Activated CD8-positive, alpha-beta T cell treated with anti-CD3 and anti-CD28 coated beads for 36 hours (primary cell): Measurements from ENCODE around the gene CCNT2. TPM values are rescaled to one million over a fixed set of nuclear protein-coding genes. Genes with fewer than 3 reads are reported as not detected.
"Not testable (repeated sequence)": the region's sequence is repeated elsewhere in the genome, so short reads cannot be mapped to it uniquely, and the experiment has no call there.

Source experiments
- ATAC-seq: fragments of 200-7000 bp; cut with Tn5 transposase; one replicate; pipeline ENCODE4 v1.10.0; 2021; ENCODE audit warnings: mild to moderate bottlenecking, moderate library complexity
- CTCF ChIA-PET: fragments of 350-600 bp; sonication (Branson Sonifier 250); formaldehyde crosslinking; loops from one replicate; lab custom pipeline; 2021; ENCODE audit warnings: antibody characterized with exemption; lab: Charles Lee
- POLR2A ChIA-PET: fragments of 350-600 bp; sonication (Branson Sonifier 250); formaldehyde crosslinking; loops from one replicate; lab custom pipeline; 2021; ENCODE audit warnings: antibody characterized with exemption; lab: Charles Lee
- DNase-seq: peaks from one replicate; pipeline ENCODE4 v3.0.0-alpha.2; 2020
- H3K27ac Mint-ChIP-seq: one replicate; pipeline ENCODE4 v1.8.0; 2021; ENCODE audit warnings: mild to moderate bottlenecking, mixed read lengths
- H3K27me3 Mint-ChIP-seq: one replicate; pipeline ENCODE4 v1.8.0; 2021; ENCODE audit warnings: mixed read lengths
- H3K36me3 Mint-ChIP-seq: one replicate; pipeline ENCODE4 v1.8.0; 2021; ENCODE audit warnings: low read depth, mixed read lengths
- H3K4me1 Mint-ChIP-seq: one replicate; pipeline ENCODE4 v1.8.0; 2021; ENCODE audit warnings: low read depth, mixed read lengths
- H3K4me3 Mint-ChIP-seq: one replicate; pipeline ENCODE4 v1.8.0; 2021; ENCODE audit warnings: mild to moderate bottlenecking, moderate library complexity, mixed read lengths
- H3K9me3 Mint-ChIP-seq: one replicate; pipeline ENCODE4 v1.8.0; 2021; ENCODE audit warnings: mixed read lengths
- intact Hi-C: fragments of 100-400 bp; cut with micrococcal nuclease; formaldehyde crosslinking; loops from one replicate; pipeline ENCODE4 v1.10.0; 2022
- total RNA-seq, 2 experiments: library from RNA; stranded (reverse); gene quantifications; one replicate each; pipeline ENCODE4 v1.2.3, GENCODE V29; 2021
- TF ChIP-seq, protein P1 (sequence below): fragments of 200-600 bp; IDR thresholded peaks from one replicate; pipeline ENCODE4 v1.8.0; 2022; ENCODE audit warnings: antibody characterized with exemption, mild to moderate bottlenecking

The CCNT2 gene
- total RNA-seq, 2 experiments from 2014 or later = 30.5 to 32.1 TPM

DNA sequence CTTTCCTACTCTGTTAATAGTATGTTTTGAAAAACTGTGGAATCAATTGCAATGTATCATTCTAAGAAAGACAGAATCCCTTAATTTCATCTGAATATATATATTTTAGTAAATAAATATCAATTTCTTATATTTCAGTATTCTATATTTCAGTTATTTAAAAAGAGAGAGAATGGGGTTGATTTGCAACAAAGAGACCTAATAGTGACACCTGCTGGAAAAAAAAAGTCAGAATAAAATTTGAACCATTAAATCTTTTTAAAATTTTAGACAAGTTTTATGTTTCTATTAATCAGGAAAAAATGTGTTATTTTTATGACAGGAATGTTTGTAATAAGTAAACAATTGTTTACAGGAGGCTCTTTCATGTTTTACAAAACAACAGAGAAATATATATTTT is 20.7 kb upstream of the CCNT2 start:
- POLR2A ChIA-PET = no interaction called here
- no peak for DNase-seq
- no peaks in the 10 kb centered on the region for H3K27me3 Mint-ChIP-seq

DNA sequence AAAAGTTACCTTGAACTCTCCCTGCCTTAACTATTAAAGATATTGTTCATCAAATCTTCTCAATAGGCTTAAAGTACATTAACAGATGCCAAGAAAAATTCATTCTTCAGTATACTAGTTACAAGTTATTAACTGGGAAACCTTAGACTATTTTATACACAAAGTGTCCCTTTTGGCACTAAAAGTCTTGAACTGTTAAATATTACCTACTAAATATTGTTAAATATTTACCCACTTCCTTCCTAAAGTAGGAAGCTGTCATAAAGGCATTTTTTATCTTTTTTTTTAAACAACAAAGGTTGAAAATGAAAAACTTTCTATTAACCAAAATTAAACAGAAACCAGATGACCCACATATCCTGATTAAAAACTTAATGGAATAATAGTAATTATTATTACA is 19.4 kb upstream of the CCNT2 start:
- no peaks in the 10 kb centered on the region for H3K4me1 Mint-ChIP-seq
- intact Hi-C loops = loop anchor here (5.0 to 10.0 kb wide), 2 partner anchors 234 to 447 kb away; no protein-coding TSS in a partner anchor
- ChIA-PET POLR2A (no interaction called here), CTCF (no interaction called here)
- ATAC-seq = no peak
- no peak overlapping the region for H3K27ac Mint-ChIP-seq
- no peaks in the 10 kb centered on the region for H3K27me3 Mint-ChIP-seq
- no peak overlapping the region for H3K4me3 Mint-ChIP-seq
- no peaks in the 10 kb centered on the region for H3K36me3 Mint-ChIP-seq
- no peak for DNase-seq
- TF ChIP-seq, protein P1, sequence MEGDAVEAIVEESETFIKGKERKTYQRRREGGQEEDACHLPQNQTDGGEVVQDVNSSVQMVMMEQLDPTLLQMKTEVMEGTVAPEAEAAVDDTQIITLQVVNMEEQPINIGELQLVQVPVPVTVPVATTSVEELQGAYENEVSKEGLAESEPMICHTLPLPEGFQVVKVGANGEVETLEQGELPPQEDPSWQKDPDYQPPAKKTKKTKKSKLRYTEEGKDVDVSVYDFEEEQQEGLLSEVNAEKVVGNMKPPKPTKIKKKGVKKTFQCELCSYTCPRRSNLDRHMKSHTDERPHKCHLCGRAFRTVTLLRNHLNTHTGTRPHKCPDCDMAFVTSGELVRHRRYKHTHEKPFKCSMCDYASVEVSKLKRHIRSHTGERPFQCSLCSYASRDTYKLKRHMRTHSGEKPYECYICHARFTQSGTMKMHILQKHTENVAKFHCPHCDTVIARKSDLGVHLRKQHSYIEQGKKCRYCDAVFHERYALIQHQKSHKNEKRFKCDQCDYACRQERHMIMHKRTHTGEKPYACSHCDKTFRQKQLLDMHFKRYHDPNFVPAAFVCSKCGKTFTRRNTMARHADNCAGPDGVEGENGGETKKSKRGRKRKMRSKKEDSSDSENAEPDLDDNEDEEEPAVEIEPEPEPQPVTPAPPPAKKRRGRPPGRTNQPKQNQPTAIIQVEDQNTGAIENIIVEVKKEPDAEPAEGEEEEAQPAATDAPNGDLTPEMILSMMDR = no peak
- no peaks in the 10 kb centered on the region for H3K9me3 Mint-ChIP-seq

More for the DNA sequence above, 20.7 kb upstream of the CCNT2 start:
- Mint-ChIP-seq H3K4me3 (no peak overlapping the region), H3K27ac (no peak overlapping the region), H3K4me1 (no peaks in the 10 kb centered on the region), H3K9me3 (no peaks in the 10 kb centered on the region), H3K36me3 (no peaks in the 10 kb centered on the region)
- ATAC-seq = no peak
- intact Hi-C loops = loop anchor here (5.0 to 10.0 kb wide), 2 partner anchors 233 to 446 kb away; no protein-coding TSS in a partner anchor
- CTCF ChIA-PET = interaction anchor here (0.8 to 1.4 kb wide), 5 partner anchors 9 to 486 kb away, joined by 3 to 8 read pairs (median 7); no protein-coding TSS in a partner anchor
- TF ChIP-seq, protein P1 = peak; percentile 72

DNA sequence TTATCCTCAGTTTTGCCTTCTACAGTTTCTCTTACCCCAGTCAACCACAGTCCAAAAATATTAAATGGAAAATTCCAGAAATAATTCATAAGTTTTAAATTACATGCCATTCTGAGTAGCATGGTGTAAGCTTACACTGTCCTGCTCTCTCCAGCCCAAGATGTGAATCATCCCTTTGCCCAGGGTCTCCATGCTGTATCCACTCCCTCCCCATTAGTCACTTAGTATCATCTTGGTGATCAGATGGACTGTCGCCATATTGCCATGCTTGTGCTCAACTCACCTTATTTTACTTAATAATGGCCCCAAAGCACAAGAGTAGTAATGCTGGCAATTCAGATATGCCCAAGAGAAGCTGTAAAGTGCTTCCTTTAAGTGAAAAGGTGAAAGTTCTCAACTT is 18.5 kb upstream of the CCNT2 start:
- Mint-ChIP-seq H3K4me1 (no peaks in the 10 kb centered on the region), H3K36me3 (no peaks in the 10 kb centered on the region), H3K4me3 (no peak overlapping the region), H3K27ac (no peak overlapping the region), H3K9me3 (no peaks in the 10 kb centered on the region), H3K27me3 (no peaks in the 10 kb centered on the region)
- intact Hi-C loops = no loop called here
- ChIA-PET POLR2A (no interaction called here), CTCF (no interaction called here)
- TF ChIP-seq, protein P1 = no peak
- ATAC-seq (no peak), DNase-seq (no peak)

DNA sequence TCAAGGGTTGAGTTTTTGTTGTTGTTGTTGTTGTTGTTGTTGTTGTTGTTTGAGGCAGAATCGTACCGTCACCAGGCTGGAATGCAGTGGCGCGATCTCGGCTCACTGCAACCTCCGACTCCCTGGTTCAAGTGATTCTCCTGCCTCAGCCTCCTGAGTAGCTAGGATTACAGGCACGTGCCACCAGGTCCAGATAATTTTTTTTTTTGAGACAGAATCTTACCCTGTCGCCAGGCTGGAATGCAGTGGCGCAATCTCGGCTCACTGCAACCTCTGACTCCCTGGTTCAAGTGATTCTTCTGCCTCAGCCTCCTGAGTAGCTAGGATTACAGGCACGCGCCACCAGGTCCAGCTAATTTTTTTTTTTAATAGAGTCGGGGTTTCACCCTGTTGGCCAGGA is 14.9 kb upstream of the CCNT2 start:
- H3K4me1 Mint-ChIP-seq, H3K27me3 Mint-ChIP-seq, DNase-seq, H3K36me3 Mint-ChIP-seq, ATAC-seq, H3K4me3 Mint-ChIP-seq, H3K27ac Mint-ChIP-seq, H3K9me3 Mint-ChIP-seq, POLR2A ChIA-PET, intact Hi-C loops: not testable (repeated sequence)
- CTCF ChIA-PET = interaction anchor here (0.6 to 0.7 kb wide), 2 partner anchors 805 to 1558 kb away, joined by 3 read pairs; no protein-coding TSS in a partner anchor

DNA sequence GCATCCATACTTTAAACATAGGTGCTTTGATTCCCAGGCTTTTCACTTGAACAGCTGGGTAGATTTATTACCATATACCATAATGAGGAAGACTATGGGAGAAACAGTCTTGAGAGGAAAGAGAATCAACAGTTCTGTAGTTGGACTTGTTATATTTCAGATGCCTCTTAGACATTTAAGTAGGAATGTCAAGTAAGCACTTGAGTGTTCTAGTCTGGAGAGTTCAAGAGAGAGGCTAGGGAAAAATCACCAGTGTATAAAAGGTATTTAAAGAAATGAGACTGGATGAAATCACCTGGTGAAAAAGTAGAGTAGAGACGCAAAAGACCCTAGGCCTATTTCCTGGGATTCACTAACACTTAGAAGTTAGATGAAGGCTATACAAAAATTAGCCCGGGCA is 13.5 kb upstream of the CCNT2 start:
- Mint-ChIP-seq H3K4me3 (no peak overlapping the region), H3K4me1 (no peaks in the 10 kb centered on the region), H3K36me3 (no peaks in the 10 kb centered on the region), H3K27ac (no peak overlapping the region), H3K27me3 (no peaks in the 10 kb centered on the region), H3K9me3 (peaks cover 3% of the 10 kb centered on the region)
- DNase-seq = no peak
- ATAC-seq = no peak
- TF ChIP-seq, protein P1 = no peak
- ChIA-PET POLR2A (no interaction called here), CTCF (no interaction called here)
- intact Hi-C loops = no loop called here
